ENCODE results near the gene E2F4. TPM values are rescaled to one million over a fixed set of nuclear protein-coding genes. Genes with fewer than 3 reads are reported as not detected.

Gene E2F4
- total RNA-seq, 1 donor from 2014 or later: 54.9 TPM

DNA sequence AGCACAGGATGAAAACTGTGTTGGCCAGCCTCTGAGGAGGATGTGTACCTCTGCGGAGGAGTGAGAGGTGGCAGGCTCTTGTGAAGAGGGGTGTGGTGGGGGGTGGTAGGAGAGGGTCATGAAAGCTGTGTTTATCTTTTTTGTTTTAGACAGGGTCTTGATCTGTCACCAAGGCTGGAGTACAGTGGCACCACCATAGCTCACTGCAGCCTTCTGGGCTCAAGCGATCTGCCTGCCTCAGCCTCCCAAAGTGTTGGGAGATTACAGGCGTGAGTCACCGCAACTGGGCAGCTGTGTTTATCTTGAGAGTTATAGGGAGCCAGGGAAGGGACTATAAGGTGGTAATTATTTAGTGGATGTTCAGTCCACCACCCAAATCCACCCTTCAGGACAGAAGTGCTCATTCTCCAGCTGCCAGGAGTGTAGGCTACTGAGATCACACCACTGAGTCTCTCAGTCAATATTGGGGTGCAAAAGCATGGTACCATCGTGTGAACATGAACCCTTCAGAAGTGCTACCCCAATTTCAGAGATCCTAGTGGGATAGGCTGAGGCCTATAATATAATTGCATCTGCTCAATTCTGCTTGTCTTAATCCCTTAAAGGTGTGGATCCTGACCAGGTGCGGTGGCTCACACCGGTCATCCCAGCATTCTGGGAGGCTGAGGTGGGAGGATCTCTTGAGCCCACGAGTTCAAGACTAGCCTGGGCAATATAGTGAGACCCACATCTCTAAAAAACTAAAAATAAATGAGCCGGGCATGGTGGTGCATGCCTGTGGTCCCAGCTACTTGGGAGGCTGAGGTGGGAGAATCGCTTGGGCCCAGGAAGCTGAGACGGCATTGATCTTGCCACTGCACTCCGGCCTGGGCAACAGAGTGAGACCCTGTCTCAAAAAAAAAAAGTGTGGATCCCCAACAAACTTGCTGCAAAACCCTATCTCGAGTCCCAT lies 1.2 kb upstream of the E2F4 start:
- no peak for DNase-seq (ENCODE audit: low spot score)

DNA sequence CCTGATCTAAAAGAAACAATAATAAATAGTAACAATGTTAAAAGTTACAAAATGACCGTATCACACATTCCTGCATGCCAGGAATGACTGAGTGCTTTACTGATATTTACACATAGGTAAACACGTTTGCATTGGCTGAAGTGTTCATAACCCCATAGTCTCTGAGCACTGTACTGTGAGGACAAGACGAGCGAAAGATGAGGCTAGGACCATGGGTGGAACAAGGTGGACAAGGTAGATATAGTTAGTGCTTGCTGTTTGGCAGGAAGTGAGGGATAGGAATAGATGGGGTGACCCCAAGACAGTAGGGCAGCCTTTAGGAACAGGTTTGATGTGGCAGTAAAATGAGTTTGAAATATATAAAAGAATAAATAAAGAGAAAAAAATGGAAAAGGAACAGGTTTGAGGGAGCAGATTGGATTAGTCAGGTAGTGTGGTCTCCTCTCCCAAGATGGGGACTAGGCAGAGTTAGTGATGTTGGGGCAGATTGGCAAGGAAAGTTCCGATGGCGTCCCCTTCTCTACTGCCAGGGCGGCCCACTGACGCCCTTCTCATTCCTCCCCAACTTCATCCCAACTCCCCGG lies 452 bp upstream of the E2F4 start:
- no peak for DNase-seq (ENCODE audit: low spot score)

DNA sequence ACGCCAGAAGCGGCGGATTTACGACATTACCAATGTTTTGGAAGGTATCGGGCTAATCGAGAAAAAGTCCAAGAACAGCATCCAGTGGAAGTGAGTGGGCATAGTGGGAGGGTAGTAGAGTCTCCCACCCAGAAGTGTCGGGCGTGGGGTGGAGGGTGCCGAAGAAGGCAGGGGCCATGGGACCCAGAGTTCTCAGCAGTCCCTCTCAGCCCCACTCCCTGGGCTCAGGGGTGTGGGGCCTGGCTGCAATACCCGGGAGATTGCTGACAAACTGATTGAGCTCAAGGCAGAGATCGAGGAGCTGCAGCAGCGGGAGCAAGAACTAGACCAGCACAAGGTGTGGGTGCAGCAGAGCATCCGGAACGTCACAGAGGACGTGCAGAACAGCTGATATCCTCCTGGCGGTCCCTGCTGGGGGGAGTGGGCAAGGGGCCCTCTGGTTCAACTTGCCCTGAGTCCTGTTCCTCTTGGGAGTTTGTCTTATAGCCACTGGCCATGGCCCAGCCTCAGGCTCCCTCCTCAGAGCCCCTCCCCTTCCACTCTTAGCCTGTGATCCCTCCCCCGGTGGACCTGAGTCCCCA lies 916 bp downstream of the E2F4 start:
- no peak for DNase-seq (ENCODE audit: low spot score)

DNA sequence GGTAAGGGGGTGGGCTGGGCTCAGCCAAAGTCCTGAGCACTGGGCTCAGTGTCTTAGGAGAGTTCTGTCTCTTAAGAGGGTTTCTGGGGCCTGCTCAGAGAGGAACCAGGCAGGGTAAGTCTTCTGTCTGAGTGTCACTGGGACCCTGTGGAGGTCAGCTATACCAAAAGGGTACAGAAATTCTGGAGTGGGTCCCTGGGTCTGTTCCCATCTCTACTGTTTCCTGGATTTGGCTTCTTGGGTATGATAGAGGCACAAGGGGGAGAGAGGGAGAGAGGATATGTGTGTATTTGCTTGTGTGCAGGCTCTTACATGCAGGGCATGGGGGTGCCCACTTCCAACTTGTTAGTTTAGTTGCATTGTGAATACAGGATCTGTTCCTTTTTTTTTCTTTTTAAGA lies 1.6 kb downstream of the E2F4 start:
- no peak for DNase-seq (ENCODE audit: low spot score)

DNA sequence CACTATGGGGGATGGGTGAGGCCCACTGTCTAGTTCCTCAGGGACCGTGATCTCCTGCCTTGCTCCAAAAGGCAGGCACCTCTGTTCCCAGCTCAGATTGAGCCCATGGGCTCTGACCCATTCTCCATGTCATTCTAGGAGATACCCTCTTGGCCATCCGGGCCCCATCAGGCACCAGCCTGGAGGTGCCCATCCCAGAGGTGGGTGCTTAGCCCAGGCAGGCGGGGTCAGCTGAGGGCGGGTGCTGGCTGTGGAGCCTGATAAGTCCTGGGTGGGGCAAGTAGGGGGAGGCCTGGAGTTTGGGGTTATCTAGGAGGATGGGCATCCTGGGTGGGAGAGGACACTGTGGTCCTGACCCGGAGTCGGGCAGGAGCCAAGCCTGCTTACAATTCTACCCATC lies 2.3 kb downstream of the E2F4 start:
- no peak for DNase-seq (ENCODE audit: low spot score)

DNA sequence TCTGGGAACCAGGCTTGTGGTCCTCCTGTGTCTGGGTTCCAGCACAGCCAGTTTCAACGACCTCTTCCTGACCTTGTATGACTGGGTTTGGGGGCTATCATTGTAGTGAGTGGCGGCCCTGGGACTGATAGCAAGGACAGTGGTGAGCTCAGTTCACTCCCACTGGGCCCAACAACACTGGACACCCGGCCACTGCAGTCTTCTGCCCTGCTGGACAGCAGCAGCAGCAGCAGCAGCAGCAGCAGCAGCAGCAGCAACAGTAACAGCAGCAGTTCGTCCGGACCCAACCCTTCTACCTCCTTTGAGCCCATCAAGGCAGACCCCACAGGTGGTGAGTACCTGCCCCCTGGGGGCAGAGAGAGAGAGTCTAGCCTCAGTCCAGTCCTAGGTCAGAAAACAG lies 3.7 kb downstream of the E2F4 start:
- no peak for DNase-seq (ENCODE audit: low spot score)

DNA sequence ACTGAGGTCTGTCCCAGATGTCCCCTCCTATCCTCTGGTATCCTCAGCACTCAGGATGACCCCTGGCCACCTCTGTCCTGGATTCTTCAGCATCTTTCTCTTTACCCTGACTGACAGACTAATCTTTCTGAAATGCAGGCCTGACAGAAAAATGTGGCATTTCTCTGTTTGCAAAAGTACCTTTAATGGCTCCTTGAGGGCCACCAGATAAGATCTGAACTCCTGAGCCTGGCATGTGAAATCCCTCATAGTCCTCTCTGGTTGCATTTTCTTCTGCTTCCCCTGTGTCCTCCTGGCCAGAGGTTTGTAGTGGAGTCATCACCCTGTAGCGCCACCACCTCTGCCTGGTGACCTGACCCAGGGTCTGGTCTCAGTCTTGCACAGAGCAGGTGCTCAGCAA lies 4.9 kb downstream of the E2F4 start:
- no peak for DNase-seq (ENCODE audit: low spot score)

DNA sequence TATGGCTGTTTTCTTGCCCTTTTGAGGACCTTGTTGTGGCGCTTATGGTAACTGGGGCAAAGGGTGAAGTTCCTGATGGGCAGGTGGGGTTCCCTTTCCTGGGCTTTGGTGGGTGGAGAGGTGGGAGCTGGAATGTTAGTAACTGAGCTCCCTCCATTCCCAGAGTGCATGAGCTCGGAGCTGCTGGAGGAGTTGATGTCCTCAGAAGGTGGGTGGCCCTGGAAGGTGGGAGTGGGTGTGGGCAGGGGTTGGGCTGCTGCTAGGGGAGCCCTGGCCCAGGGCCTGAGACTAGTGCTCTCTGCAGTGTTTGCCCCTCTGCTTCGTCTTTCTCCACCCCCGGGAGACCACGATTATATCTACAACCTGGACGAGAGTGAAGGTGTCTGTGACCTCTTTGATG lies 5.7 kb downstream of the E2F4 start:
- DNase-seq (ENCODE audit: low spot score): no peak

DNA sequence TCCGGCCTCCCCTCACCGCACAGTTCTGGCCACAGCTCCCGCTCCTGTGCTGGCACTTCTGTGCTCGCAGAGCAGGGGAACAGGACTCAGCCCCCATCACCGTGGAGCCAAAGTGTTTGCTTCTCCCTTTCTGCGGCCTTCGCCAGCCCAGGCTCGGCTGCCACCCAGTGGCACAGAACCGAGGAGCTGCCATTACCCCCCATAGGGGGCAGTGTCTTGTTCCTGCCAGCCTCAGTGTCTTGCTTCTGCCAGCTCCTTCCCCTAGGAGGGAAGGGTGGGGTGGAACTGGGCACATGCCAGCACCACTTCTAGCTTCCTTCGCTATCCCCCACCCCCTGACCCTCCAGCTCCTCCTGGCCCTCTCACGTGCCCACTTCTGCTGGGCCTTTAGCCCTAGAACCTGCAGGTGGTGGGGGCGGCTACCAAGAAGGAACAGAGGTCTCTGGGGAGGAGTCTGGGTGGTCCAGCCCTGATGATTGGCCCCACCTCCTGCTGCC lies 6.3 kb downstream of the E2F4 start:
- DNase-seq (ENCODE audit: low spot score): peak; percentile 60

DNA sequence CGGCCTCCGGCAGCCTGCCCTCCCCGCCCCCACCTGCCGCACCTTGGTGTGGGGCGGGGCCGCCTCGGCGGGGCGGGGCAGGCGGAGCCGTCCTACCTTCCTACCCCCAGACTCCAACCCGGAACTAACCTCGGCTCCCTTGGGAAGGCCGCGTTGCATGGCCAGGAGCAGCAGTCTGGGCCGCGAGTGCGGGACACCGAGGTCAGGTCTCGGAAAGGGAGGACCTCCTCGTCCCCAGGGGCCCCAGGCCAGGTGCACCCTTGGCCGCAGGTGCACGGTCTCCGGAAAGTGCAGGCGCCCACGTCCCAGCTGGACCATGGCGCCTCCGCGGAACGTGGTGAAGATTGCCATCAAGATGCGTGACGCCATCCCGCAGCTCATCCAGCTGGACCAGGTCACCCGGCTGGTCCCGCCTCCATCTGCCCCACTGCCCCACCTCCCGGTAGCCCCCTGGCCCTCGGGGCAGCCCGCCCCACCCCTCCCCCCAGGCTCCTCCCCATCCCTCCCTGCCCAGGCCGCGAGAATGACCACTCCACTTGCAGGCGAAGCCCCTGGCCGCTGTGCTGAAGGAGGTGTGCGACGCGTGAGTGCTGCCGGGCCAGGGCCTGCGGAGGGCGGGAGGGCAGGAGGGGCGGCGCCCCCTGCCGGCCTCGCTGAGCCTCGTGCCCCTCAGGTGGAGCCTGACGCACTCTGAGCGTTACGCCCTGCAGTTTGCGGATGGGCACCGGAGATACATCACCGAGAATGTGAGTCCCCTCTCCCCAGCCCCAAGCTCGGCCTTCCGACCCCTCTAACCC lies 7.3 kb downstream of the E2F4 start, which contains the start of gene ELMO3:
Gene ELMO3 (plus strand): TSS at position 121 of the 797 bp plus-strand sequence. CDS start 196 bp downstream, at position 317.
- peak; percentile 65 for DNase-seq (ENCODE audit: low spot score)

DNA sequence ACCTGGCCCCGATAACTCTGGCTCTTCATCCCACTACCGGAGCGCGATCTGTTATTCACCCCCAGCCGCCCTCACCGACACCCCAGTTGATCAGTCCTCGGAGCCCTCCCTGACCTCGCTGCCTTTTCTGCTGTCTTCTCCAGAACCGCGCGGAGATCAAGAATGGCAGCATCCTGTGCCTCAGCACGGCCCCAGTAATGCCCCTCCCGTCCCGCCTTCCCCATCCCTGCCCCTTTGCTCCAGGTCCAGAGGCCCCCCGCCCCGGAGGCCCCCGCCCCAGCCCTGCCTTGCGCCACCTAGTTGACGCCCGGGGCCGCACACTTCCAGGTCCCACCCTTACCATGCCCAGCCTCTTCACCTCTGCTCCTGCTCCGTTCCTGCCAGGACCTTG lies 7.8 kb downstream of the E2F4 start:
- no peak for DNase-seq (ENCODE audit: low spot score)

DNA sequence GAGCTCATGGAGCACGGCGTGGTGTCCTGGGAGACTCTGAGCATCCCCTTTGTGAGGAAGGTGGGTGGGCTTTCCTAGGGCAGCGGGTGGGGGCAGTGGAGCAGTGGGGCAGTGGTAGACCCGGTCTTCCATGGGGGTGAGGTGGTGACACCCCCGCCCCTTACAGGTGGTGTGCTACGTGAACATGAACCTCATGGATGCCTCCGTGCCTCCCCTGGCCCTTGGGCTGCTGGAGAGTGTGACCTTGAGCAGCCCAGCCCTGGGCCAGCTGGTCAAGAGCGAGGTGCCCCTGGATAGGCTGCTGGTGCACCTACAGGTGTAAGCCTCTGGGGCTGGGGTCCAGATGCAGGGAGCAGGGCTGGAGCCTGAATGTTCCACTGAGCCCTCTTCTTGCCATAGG lies 8.5 kb downstream of the E2F4 start:
- no peak for DNase-seq (ENCODE audit: low spot score)

DNA sequence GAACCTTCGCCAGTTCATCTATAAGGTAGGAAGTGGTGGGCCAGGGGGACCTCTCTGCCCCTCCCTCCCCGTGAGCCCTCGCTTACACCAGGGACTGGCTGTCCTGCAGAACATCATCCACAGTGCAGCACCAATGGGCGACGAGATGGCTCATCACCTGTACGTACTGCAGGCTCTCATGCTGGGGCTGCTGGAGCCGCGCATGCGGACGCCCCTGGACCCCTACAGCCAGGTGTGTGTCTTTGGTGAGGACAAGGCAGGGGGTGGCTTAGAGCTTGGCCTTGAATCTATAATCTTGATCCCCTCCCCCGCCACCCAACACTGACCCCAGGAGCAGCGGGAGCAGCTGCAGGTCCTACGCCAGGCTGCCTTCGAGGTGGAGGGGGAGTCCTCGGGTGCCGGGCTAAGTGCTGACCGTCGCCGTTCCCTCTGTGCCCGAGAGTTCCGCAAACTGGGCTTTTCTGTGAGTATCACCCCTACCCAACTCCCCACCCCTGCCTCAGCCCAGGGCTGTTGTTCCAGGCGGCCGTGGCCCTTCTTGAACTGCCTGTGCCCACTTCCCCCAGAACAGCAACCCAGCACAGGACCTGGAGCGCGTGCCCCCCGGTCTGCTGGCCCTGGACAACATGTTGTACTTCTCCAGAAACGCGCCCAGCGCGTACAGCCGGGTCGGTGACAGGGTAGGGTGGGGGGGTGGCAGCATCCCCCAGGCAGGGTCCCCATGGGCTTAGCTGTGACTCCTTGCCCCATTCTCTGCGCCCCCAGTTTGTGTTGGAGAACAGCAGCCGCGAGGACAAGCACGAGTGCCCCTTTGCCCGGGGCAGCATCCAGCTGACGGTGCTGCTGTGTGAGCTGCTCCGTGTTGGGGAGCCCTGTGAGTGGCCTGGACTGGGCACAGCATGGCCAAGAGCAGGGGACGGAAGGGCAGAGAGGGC lies 9.7 kb downstream of the E2F4 start:
- no peak for DNase-seq (ENCODE audit: low spot score)

DNA sequence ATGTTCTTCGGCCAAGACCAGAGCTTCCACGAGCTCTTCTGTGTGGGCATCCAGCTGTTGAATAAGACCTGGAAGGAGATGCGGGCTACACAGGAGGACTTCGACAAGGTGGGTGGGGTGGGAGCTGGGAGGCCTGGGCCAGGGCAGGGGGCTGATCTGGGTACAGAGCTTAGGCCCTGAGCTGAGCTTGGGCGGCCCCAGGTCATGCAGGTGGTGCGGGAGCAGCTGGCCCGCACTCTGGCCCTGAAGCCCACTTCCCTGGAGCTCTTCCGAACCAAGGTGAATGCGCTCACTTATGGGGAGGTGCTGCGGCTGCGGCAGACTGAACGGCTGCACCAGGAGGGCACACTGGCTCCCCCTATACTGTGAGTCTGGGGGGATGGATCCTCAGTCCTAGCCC lies 10.5 kb downstream of the E2F4 start:
- DNase-seq (ENCODE audit: low spot score): no peak

DNA sequence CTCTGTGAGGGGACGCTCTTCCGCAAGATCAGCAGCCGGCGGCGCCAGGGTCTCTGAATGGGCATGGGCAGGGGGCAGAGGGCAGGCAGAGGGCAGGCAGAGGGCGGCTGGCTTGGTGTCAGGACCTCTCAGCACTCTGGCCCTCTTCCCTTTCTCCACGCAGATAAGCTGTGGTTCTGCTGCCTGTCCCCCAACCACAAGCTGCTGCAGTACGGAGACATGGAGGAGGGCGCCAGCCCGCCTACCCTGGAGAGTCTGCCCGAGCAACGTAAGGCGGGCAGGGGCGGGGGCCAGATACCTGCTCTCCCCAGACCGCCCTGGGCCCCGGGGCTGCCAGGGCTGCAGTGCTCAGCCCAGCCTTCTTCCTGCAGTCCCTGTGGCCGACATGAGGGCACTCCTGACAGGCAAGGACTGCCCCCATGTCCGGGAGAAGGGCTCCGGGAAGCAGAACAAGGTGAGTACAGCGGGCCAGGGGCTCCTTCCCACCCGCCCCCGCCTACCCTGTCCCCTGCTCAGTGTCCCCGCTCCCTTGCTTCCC lies 11.1 kb downstream of the E2F4 start:
- DNase-seq (ENCODE audit: low spot score): no peak

DNA sequence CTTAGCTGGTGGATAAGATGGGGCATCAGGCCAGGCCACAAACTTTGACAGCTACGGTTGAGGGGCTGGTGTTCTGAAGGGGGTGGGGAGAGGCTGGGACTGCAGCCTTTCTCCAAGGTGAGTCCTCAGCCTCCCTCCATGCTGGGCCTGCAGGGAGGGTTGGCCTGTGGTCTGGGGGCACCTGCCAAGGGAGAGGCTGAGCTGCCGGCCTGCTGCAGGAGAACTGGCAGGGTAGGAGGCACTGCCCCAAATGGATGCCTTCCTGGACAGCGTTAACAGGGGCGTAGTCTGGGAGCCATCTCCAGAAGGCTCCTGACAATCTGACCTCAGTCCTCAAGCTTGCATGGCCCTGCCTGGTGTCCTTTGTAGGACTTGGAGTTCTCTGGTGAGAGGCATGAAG lies 12.1 kb downstream of the E2F4 start:
- DNase-seq (ENCODE audit: low spot score): no peak

DNA sequence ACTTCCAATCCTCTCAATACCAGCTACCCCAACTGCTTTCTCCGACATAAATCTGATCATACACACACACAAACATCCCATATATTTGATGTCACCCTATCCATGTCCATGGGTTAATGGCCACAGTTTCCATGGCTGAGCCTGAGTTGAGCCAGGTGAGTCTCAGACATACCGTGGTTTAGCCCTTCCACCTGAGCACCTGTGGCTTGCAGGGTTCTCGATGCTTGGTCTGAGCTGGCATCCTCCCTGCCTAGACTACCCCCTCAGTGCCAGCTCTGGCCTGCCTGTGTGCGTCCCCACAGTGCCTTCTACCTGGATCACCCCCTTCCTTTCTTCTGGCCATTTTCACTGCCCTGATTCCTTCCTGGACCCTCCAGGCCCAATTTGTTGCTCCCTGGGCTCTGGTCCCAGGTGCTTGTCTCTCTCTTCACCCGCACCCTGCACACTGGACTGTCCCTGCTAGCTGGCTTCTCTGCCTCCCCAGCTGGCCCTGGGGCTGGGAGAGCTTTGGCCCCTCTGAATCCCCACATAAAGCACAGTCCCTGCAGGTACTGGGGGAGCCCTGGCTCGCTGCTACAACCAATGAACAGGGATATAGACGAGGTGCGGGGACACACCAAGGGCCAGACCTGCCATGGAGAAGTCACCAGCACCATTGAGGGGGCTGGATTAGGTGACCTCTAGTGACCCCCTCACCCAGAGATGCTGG lies 14.3 kb downstream of the E2F4 start:
- no peak for DNase-seq (ENCODE audit: low spot score)

DNA sequence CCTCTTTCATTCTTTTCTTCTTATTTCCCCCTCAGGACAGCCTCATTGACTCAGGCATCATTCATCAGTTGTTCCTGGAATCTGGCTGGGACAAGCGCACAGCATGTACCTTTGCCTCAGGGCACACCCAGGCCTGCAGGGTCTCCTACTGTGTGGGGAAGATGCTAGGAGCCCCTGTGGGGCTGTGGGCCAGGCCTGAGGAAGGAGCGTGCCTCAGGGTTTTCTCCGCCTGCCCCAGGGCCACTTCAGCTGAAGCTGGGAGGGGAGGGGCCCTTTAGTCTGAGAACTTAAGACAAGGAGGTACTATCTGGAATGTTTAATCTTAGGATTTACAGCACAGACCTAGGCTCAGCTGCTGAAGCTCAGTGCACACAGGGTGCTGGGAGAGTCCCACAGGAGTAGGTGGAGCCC lies 14.9 kb downstream of the E2F4 start:
- no peak for DNase-seq (ENCODE audit: low spot score)

DNA sequence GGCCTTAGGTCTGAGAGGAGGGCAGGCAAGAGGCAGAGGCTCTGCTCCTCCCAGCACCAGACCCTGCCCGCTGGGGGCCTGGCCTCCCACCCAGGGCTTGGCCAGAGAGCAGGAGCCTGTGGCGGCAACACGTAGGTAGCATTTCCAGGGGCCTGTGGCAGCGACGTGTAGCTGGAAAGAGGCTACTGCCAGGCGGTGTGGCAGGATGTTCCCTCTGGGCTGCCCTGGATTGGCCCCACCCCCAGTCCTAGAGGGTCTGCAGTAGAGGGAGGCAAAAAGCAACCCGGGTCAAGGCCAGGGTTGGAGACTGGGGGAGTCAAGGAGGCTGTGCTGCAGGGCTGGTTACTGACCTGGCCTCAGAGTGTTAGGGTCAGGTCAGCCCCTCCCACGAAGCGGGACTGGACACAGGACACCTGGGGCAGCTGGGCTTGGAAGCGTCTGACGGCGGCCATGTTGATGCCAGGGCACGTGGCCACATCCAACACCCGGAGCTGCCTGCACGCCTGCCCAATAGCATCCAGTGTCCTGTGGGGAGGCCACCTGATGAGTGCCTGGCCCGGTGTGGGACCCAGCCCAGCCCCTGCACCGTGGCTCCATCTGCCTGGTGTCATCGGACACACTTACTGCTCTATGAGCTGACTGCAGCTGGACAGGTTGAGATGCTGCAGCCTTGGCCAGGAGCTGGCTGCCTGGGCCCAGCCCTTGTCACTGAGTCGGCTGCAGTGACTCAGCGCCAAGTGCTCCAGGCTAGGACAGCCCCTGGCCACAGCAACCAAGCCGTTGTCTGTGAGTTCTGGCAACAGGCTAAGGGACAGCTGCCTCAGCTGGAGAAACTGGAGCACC lies 15.5 kb downstream of the E2F4 start:
- DNase-seq (ENCODE audit: low spot score): no peak
